ENCODE measurements around the gene JDP2.

JDP2 gene

GRCh38 chr14:75428230-75429104, 645 bp downstream of the JDP2 start:
- TF ChIP-seq EGR1 (IDR thresholded peaks at IDR 0.05) (peak; percentile 64; the same call in 1 of the 2 replicates), ZBTB7A (IDR thresholded peaks at IDR 0.05; ENCODE audit: low read depth) (0 out of 2 replicates have a peak, but pooled peaks have one; percentile 16), FOXM1 (IDR thresholded peaks at IDR 0.05; ENCODE audit: borderline replicate concordance, low read depth) (no peak), MAX (IDR thresholded peaks at IDR 0.05) (no peak; the same call in 1 of the 2 replicates), RAD21 (IDR thresholded peaks at IDR 0.05; ENCODE audit: low read depth) (no peak)

- TF ChIP-seq TAF1 (IDR thresholded peaks at IDR 0.05; ENCODE audit: low read depth) (no peak), TCF12 (IDR thresholded peaks at IDR 0.05; ENCODE audit: low read depth) (no peak), USF1 (IDR thresholded peaks at IDR 0.05) (no peak), CEBPB (IDR thresholded peaks at IDR 0.05) (no peak), TEAD4 (IDR thresholded peaks at IDR 0.05) (no peak), MAX (IDR thresholded peaks at IDR 0.05) (no peak), REST (IDR thresholded peaks at IDR 0.05; ENCODE audit: low read depth) (no peak), NFIC (IDR thresholded peaks at IDR 0.05) (no peak), CREB1 (IDR thresholded peaks at IDR 0.05; ENCODE audit: low read depth) (no peak), YY1 (IDR thresholded peaks at IDR 0.05; ENCODE audit: low read depth) (no peak), EGR1 (IDR thresholded peaks at IDR 0.05) (no peak), ZBTB7A (IDR thresholded peaks at IDR 0.05; ENCODE audit: low read depth) (no peak), FOXM1 (IDR thresholded peaks at IDR 0.05; ENCODE audit: borderline replicate concordance, low read depth) (no peak), RAD21 (IDR thresholded peaks at IDR 0.05; ENCODE audit: low read depth) (no peak), EP300 (IDR thresholded peaks at IDR 0.05; ENCODE audit: borderline replicate concordance) (no peak)
Observed at GRCh38 chr14:75429562-75429961, 1.7 kb downstream of the JDP2 start.

- TF ChIP-seq REST (IDR thresholded peaks at IDR 0.05; ENCODE audit: low read depth) (no peak), EP300 (IDR thresholded peaks at IDR 0.05; ENCODE audit: borderline replicate concordance) (no peak), FOXM1 (IDR thresholded peaks at IDR 0.05; ENCODE audit: borderline replicate concordance, low read depth) (no peak), TCF12 (IDR thresholded peaks at IDR 0.05; ENCODE audit: low read depth) (no peak), NFIC (IDR thresholded peaks at IDR 0.05) (no peak), TAF1 (IDR thresholded peaks at IDR 0.05; ENCODE audit: low read depth) (no peak), MAX (IDR thresholded peaks at IDR 0.05) (no peak), CREB1 (IDR thresholded peaks at IDR 0.05; ENCODE audit: low read depth) (no peak), ZBTB7A (IDR thresholded peaks at IDR 0.05; ENCODE audit: low read depth) (no peak)
Observed at GRCh38 chr14:75430116-75430515, 2.3 kb downstream of the JDP2 start.

- TF ChIP-seq EP300 (IDR thresholded peaks at IDR 0.05; ENCODE audit: borderline replicate concordance) (no peak), USF1 (IDR thresholded peaks at IDR 0.05) (no peak), NFIC (IDR thresholded peaks at IDR 0.05) (no peak), CREB1 (IDR thresholded peaks at IDR 0.05; ENCODE audit: low read depth) (no peak), TEAD4 (IDR thresholded peaks at IDR 0.05) (no peak), CEBPB (IDR thresholded peaks at IDR 0.05) (no peak), TCF12 (IDR thresholded peaks at IDR 0.05; ENCODE audit: low read depth) (no peak), YY1 (IDR thresholded peaks at IDR 0.05; ENCODE audit: low read depth) (no peak)
Observed at GRCh38 chr14:75430526-75430925, 2.7 kb downstream of the JDP2 start.

GRCh38 chr14:75430976-75431375, 3.2 kb downstream of the JDP2 start:
- TF ChIP-seq EP300 (IDR thresholded peaks at IDR 0.05; ENCODE audit: borderline replicate concordance) (no peak), CEBPB (IDR thresholded peaks at IDR 0.05) (no peak), USF1 (IDR thresholded peaks at IDR 0.05) (no peak), EGR1 (IDR thresholded peaks at IDR 0.05) (no peak), YY1 (IDR thresholded peaks at IDR 0.05; ENCODE audit: low read depth) (no peak), REST (IDR thresholded peaks at IDR 0.05; ENCODE audit: low read depth) (no peak), TCF12 (IDR thresholded peaks at IDR 0.05; ENCODE audit: low read depth) (no peak), NFIC (IDR thresholded peaks at IDR 0.05) (no peak), CREB1 (IDR thresholded peaks at IDR 0.05; ENCODE audit: low read depth) (no peak), TAF1 (IDR thresholded peaks at IDR 0.05; ENCODE audit: low read depth) (no peak)

Measured in Ishikawa (cell line).